ENCODE results near the gene HHAT. TPM values are rescaled to one million over a fixed set of nuclear protein-coding genes. Genes with fewer than 3 reads are reported as not detected.

Gene HHAT
- polyA plus RNA-seq, 1 donor from 2014 or later = 5.3 TPM

- Histone ChIP-seq H3K9me2 (ENCODE audit: insufficient read depth, low read length) (no peaks in the 10 kb centered on the region), H3F3A (ENCODE audit: insufficient read depth, low read length, poor library complexity, severe bottlenecking) (no peaks in the 10 kb centered on the region), H3K79me2 (replicated peaks; ENCODE audit: insufficient read depth, low read length) (no peaks in the 10 kb centered on the region), H3K9ac (ENCODE audit: low read length) (no peak overlapping the region), H3K36me3 (ENCODE audit: insufficient read depth, low read length) (no peaks in the 10 kb centered on the region), H3K27ac (ENCODE audit: low read length) (no peak overlapping the region), H3K27me3 (ENCODE audit: insufficient read depth, low read depth, low read length) (no peaks in the 10 kb centered on the region), H3K4me3 (ENCODE audit: low read length) (no peak overlapping the region), H3K9me3 (ENCODE audit: low read length) (no peaks in the 10 kb centered on the region), H3K4me2 (ENCODE audit: low read length) (no peak overlapping the region), H2AFZ (ENCODE audit: low read depth, low read length) (no peak overlapping the region), H4K20me1 (ENCODE audit: insufficient read depth) (no peaks in the 10 kb centered on the region)
- TF ChIP-seq EZH2 (IDR thresholded peaks at IDR 0.05; ENCODE audit: borderline replicate concordance, insufficient read depth, low read length, poor library complexity, severe bottlenecking) (no peak), TAF1 (IDR thresholded peaks at IDR 0.05; ENCODE audit: low read depth) (no peak), MXI1 (conservative IDR thresholded peaks at IDR 0.05; ENCODE audit: poor library complexity, severe bottlenecking) (no peak), RAD21 (conservative IDR thresholded peaks at IDR 0.05) (no peak), POLR2AphosphoS5 (IDR thresholded peaks at IDR 0.05) (no peak), CTCF (IDR thresholded peaks at IDR 0.05; ENCODE audit: poor library complexity, severe bottlenecking) (no peak), EP300 (conservative IDR thresholded peaks at IDR 0.05; ENCODE audit: poor library complexity, severe bottlenecking) (no peak), SMC3 (conservative IDR thresholded peaks at IDR 0.05; ENCODE audit: poor library complexity) (no peak)
- TF ChIP-seq, protein P1, sequence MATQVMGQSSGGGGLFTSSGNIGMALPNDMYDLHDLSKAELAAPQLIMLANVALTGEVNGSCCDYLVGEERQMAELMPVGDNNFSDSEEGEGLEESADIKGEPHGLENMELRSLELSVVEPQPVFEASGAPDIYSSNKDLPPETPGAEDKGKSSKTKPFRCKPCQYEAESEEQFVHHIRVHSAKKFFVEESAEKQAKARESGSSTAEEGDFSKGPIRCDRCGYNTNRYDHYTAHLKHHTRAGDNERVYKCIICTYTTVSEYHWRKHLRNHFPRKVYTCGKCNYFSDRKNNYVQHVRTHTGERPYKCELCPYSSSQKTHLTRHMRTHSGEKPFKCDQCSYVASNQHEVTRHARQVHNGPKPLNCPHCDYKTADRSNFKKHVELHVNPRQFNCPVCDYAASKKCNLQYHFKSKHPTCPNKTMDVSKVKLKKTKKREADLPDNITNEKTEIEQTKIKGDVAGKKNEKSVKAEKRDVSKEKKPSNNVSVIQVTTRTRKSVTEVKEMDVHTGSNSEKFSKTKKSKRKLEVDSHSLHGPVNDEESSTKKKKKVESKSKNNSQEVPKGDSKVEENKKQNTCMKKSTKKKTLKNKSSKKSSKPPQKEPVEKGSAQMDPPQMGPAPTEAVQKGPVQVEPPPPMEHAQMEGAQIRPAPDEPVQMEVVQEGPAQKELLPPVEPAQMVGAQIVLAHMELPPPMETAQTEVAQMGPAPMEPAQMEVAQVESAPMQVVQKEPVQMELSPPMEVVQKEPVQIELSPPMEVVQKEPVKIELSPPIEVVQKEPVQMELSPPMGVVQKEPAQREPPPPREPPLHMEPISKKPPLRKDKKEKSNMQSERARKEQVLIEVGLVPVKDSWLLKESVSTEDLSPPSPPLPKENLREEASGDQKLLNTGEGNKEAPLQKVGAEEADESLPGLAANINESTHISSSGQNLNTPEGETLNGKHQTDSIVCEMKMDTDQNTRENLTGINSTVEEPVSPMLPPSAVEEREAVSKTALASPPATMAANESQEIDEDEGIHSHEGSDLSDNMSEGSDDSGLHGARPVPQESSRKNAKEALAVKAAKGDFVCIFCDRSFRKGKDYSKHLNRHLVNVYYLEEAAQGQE (IDR thresholded peaks at IDR 0.05; ENCODE audit: borderline replicate concordance) = no peak
Observed at GRCh38 chr1:210475321-210475720, 146.6 kb downstream of the HHAT start.

DNA sequence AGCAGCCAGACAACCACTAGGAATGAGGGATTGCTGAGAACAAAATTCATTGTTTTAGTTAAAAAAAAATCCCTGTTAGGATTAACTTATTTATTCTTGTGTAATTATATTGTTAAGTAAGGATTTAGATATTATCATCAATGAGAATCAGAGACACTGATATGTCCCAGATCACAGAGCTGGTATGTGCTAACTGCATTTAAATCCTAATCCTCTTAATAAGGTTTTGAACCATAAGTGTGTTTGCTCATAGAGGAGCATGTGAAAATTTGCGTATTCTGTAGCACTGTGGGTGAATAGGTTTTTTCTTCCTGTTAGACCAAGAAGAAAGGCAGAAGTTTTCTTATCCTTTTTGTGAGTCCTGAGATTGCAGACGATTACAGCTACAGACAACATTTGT lies 147.1 kb downstream of the HHAT start:
- no peaks in the 10 kb centered on the region for H4K20me1 ChIP-seq (ENCODE audit: insufficient read depth)
- no peaks in the 10 kb centered on the region for H3K9me3 ChIP-seq (ENCODE audit: low read length)
- no peak for TF ChIP-seq RAD21 (conservative IDR thresholded peaks at IDR 0.05)
- no peak for TF ChIP-seq EZH2 (IDR thresholded peaks at IDR 0.05; ENCODE audit: borderline replicate concordance, insufficient read depth, low read length, poor library complexity, severe bottlenecking)
- TF ChIP-seq, protein P1 (IDR thresholded peaks at IDR 0.05; ENCODE audit: borderline replicate concordance) = no peak
- no peak for TF ChIP-seq EP300 (conservative IDR thresholded peaks at IDR 0.05; ENCODE audit: poor library complexity, severe bottlenecking)
- no peak for TF ChIP-seq SMC3 (conservative IDR thresholded peaks at IDR 0.05; ENCODE audit: poor library complexity)
- no peak for TF ChIP-seq MXI1 (conservative IDR thresholded peaks at IDR 0.05; ENCODE audit: poor library complexity, severe bottlenecking)
- TF ChIP-seq POLR2AphosphoS5 (IDR thresholded peaks at IDR 0.05) = no peak
- no peak for TF ChIP-seq TAF1 (IDR thresholded peaks at IDR 0.05; ENCODE audit: low read depth)
- no peak for TF ChIP-seq CTCF (IDR thresholded peaks at IDR 0.05; ENCODE audit: poor library complexity, severe bottlenecking)
- H2AFZ ChIP-seq (ENCODE audit: low read depth, low read length) = no peak overlapping the region
- H3K9ac ChIP-seq (ENCODE audit: low read length) = no peak overlapping the region
- H3K27ac ChIP-seq (ENCODE audit: low read length) = no peak overlapping the region
- no peak overlapping the region for H3K4me3 ChIP-seq (ENCODE audit: low read length)
- H3K36me3 ChIP-seq (ENCODE audit: insufficient read depth, low read length) = no peaks in the 10 kb centered on the region
- no peaks in the 10 kb centered on the region for H3K27me3 ChIP-seq (ENCODE audit: insufficient read depth, low read depth, low read length)
- no peaks in the 10 kb centered on the region for H3K79me2 ChIP-seq (replicated peaks; ENCODE audit: insufficient read depth, low read length)
- no peaks in the 10 kb centered on the region for H3F3A ChIP-seq (ENCODE audit: insufficient read depth, low read length, poor library complexity, severe bottlenecking)
- no peak overlapping the region for H3K4me2 ChIP-seq (ENCODE audit: low read length)
- H3K9me2 ChIP-seq (ENCODE audit: insufficient read depth, low read length) = no peaks in the 10 kb centered on the region
